Heart left ventricle (tissue), 16 donors: ENCODE measurements around the gene EFNA5. TPM values are rescaled to one million over a fixed set of nuclear protein-coding genes. Genes with fewer than 3 reads are reported as not detected.

Source experiments
- ATAC-seq, 4 donors: fragments of 200-7000 bp; cut with Tn5 transposase; one replicate each; pipeline ENCODE4 v1.9.1; 2020 to 2022; ENCODE audit warnings: moderate library complexity in 4 of 4, mild to moderate bottlenecking in 3 of 4, moderate number of reproducible peaks in 1 of 4
- DNase-seq, 5 donors: peaks; one replicate each; pipeline ENCODE4 v3.0.0-alpha.2; 2020
- H3K27ac ChIP-seq, 12 donors: fragments of 200-600 bp; sonication (generic) in 4 of 12; one replicate each; pipeline versions ENCODE4 v1.5.0 to v1.8.0; 2016 to 2022; ENCODE audit warnings: mild to moderate bottlenecking in 2 of 12
- H3K27me3 ChIP-seq, 9 donors: fragments of 200-600 bp; sonication (generic) in 2 of 9; one replicate each; pipeline versions ENCODE4 v1.5.1 to v1.8.0; 2016 to 2022; ENCODE audit warnings: mild to moderate bottlenecking in 3 of 9
- H3K36me3 ChIP-seq, 9 donors: fragments of 200-600 bp; sonication (generic) in 2 of 9; one replicate each; pipeline versions ENCODE4 v1.5.0 to v1.8.0; 2018 to 2022; ENCODE audit warnings: mild to moderate bottlenecking in 2 of 9
- H3K4me1 ChIP-seq, 12 donors: fragments of 200-600 bp; sonication (generic) in 4 of 12; one replicate each; pipeline versions ENCODE4 v1.5.0 to v1.8.0; 2016 to 2022; ENCODE audit warnings: mild to moderate bottlenecking in 3 of 12
- H3K4me3 ChIP-seq, 12 donors: fragments of 200-600 bp; sonication (generic) in 4 of 12; one replicate each; pipeline versions ENCODE4 v1.5.0 to v1.8.0; 2017 to 2022; ENCODE audit warnings: mild to moderate bottlenecking in 9 of 12, moderate library complexity in 4 of 12
- H3K9me3 ChIP-seq, 12 donors: fragments of 200-600 bp; sonication (generic) in 4 of 12; one replicate each; pipeline versions ENCODE4 v1.5.0 to v1.8.0; 2016 to 2022; ENCODE audit warnings: mild to moderate bottlenecking in 1 of 12
- POLR2A ChIP-seq, 2 donors: fragments of 450-650 bp; IDR thresholded peaks; one replicate each; pipeline ENCODE4 v1.6.1; 2017; ENCODE audit warnings: antibody characterized with exemption in 2 of 2, mild to moderate bottlenecking in 2 of 2, moderate library complexity in 2 of 2
- WGBS, 4 donors: extraction: QIAGEN DNeasy Blood & Tissue Kit in 2 of 4; methylation state at CpG; one replicate each; pipeline versions ENCODE4 v1.1.5 to v1.1.7; 2013 to 2018; 5-methylcytosine and 5-hydroxymethylcytosine counted together
- intact Hi-C, 10 donors: fragments of 100-400 bp; cut with DNase I; formaldehyde crosslinking; loops; one replicate each; pipeline versions ENCODE4 v1.11.1 to v1.14.2; 2022
- polyA plus RNA-seq, 2 donors: library from polyadenylated mRNA; stranded (reverse); fragments of 200-250 nt; gene quantifications; one replicate each; pipeline ENCODE4 v1.2.3, GENCODE V29; 2013
- total RNA-seq, 9 donors: library from RNA; depleted of rRNA in 2 of 9; stranded (reverse); fragments of >200 nt in 2 of 9; fragmentation: NEBNext Ultra II Directional in 3 of 9; extraction: Animal tissue kit (Norgen Biotek cat#: 25700) in 3 of 9; gene quantifications; one replicate each; pipeline versions ENCODE4 v1.1.0 to v1.2.4, GENCODE V29; 2016 to 2023
- TF ChIP-seq, protein P1 (sequence below), 12 donors: fragments of 200-600 bp; sonication (generic) in 4 of 12; IDR thresholded peaks; one replicate each; pipeline versions ENCODE4 v1.5.0 to v1.8.0; 2018 to 2022; ENCODE audit warnings: antibody characterized with exemption in 12 of 12, mild to moderate bottlenecking in 5 of 12
- donor health status: ischemic (EF 13 %, LVEDD 7.1; RV severe dilation, severe dysfunction).
- donor health status: healthy with polysubstance abuse.
- donor health status: DM: no; HTN: yes; CAD: no.
- donor health status: DM: no; HTN: no; CAD: no.
- donor health status: ischemic (EF 25% LVEDD 6.9; RV normal size, moderate dysfunction).
- donor health status: ischemic (EF 25% LVEDD 5.7; RV mildly dilated, moderate dysfunction).
- donor health status: healthy.
- donor health status: DM: yes; HTN: yes; CAD: no.
- donor health status: ischemic (EF 35%, LVEDD 5.7; RV mildly dilated, moderate dysfunction).
- donor health status: nonischemic (EF 11% LVEDD 7.7; RV severe dilation, severe dysfunction).
- donor health status: DM: yes; HTN: yes; CAD: no.
- donor health status: PGD.
- donor health status: ischemic (EF 29% LVEDD 5.4; RV normal size, mild dysfunction).
- donor health status: nonischemic (EF 23%, LVEDD 6.1; RV moderate dilation, normal function).

EFNA5 gene
- total and polyA plus RNA-seq, 11 donors: 6.1 to 58.4 (median 28.3) TPM

DNA sequence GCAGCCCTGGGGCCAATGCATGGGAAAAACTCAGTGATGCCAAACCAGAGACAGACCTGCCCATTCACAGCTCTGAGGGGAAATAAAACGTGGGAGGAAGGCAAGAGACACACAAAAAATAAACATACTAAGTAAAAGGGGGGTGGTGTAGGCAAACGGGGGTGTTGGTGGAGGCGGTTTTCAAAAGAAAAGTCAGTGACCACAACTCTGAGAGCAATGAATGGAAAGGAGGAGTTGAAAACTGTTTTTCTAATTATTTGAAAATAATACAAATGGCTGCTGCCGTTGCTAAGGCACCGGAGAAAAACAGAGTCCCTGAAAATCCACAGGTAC lies 293.5 kb downstream of the EFNA5 start:
- intact Hi-C loops: no loop called here
- H3K36me3 ChIP-seq: no peaks in the 10 kb centered on the region
- TF ChIP-seq, protein P1, sequence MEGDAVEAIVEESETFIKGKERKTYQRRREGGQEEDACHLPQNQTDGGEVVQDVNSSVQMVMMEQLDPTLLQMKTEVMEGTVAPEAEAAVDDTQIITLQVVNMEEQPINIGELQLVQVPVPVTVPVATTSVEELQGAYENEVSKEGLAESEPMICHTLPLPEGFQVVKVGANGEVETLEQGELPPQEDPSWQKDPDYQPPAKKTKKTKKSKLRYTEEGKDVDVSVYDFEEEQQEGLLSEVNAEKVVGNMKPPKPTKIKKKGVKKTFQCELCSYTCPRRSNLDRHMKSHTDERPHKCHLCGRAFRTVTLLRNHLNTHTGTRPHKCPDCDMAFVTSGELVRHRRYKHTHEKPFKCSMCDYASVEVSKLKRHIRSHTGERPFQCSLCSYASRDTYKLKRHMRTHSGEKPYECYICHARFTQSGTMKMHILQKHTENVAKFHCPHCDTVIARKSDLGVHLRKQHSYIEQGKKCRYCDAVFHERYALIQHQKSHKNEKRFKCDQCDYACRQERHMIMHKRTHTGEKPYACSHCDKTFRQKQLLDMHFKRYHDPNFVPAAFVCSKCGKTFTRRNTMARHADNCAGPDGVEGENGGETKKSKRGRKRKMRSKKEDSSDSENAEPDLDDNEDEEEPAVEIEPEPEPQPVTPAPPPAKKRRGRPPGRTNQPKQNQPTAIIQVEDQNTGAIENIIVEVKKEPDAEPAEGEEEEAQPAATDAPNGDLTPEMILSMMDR (IDR thresholded peaks at IDR 0.05): no peak
- TF ChIP-seq POLR2A (IDR thresholded peaks at IDR 0.05): no peak
- H3K4me3 ChIP-seq: no peak overlapping the region
- no peak for DNase-seq
- ATAC-seq: no peak
- no peaks in the 10 kb centered on the region for H3K9me3 ChIP-seq
- no peaks in the 10 kb centered on the region for H3K27me3 ChIP-seq
- H3K27ac ChIP-seq: no peak overlapping the region
- H3K4me1 ChIP-seq: peaks cover 0 to 13% (median 0%) of the 10 kb centered on the region in 12 donors
- WGBS, 4 donors: 83 to 89% (median 84%) methylated on average over 5 of the region's 5 CpGs

DNA sequence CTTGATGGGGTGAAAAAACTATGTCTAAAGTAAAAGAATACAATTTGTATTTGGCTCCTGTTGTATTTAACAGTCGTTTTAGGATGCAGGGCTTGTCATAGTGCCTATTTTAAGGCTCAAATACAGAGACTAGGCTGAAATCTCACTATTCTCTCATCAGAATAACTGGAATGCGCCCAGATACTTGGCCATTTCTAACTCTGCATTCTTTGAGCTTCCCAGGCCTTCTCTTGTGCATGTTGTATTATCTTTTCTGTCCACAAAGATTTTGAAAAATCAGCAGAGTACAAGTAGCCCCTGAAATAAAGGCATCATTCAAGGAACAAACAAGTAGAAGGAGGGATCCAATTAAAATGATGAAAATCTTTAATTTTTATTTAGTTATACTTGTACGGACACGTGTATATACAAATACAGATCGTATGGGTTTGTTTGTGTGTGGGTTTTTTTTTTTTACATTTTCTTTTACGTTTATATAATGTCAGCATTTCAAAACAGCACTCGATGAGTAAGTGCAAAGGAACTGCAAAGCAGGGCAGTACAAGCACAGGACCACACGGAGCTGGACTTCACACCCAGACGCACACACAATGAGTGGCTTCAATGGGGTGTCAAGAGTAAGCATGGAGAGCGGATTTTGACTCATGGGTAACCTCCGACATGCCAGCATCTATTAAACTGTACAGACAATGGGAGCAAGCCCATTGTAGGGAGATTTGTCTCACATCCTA lies 294.0 kb downstream of the EFNA5 start:
- no peaks in the 10 kb centered on the region for H3K36me3 ChIP-seq
- no peaks in the 10 kb centered on the region for H3K27me3 ChIP-seq
- H3K27ac ChIP-seq: no peak overlapping the region
- TF ChIP-seq, protein P1 (IDR thresholded peaks at IDR 0.05): no peak
- TF ChIP-seq POLR2A (IDR thresholded peaks at IDR 0.05): no peak
- H3K9me3 ChIP-seq: no peaks in the 10 kb centered on the region
- whole genome bisulfite sequencing, 4 donors: 86 to 89% (median 86%) methylated on average over 11 of the region's 11 CpGs
- intact Hi-C loops: no loop called here
- no peak for DNase-seq
- no peak overlapping the region for H3K4me3 ChIP-seq
- no peak for ATAC-seq
- H3K4me1 ChIP-seq: peaks cover 0 to 8% (median 0%) of the 10 kb centered on the region in 12 donors

DNA sequence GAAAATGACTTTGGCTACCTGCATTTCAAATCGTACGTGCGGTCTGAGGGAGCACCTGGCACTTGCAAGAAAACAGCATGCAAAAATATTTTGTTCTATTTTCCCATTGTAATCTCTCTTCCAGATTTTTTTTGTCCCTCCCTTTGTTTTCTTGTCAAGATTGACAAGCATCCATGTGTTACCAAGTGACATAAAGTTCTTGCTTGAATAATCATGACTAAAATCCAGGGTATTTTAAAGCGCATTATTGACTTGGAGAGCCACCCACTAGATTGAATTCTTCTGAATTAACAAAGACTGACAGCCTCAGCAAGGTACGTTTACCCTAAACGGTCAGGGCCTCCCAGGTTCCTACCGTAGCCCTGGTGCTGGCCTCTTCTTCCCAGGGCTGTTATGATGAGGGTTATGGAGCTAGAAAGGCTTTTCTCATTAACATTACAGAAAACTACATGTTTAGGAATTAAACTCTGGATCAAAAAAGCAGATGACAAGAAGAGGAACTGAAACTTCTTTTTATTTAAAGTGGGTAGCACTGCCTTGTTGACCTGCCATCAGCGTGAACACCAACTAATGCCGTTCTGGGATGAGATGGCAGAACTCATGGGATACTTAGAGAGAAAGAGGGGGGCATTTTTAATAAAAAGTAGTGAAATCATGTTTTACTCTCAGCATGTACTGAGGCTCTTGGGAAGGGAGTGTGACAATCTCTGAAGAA lies 297.0 kb downstream of the EFNA5 start:
- H3K27me3 ChIP-seq: no peaks in the 10 kb centered on the region

More for the DNA sequence above, 297.0 kb downstream of the EFNA5 start:
- Histone ChIP-seq H3K36me3 (no peaks in the 10 kb centered on the region), H3K27ac (no peak overlapping the region), H3K4me1 (peaks cover 0 to 4% (median 0%) of the 10 kb centered on the region in 12 donors), H3K4me3 (no peak overlapping the region), H3K9me3 (no peaks in the 10 kb centered on the region)
- ATAC-seq: no peak
- 90 to 95% (median 91%) methylated on average over 9 of the region's 9 CpGs for WGBS, 4 donors
- no peak for DNase-seq
- TF ChIP-seq, protein P1 (IDR thresholded peaks at IDR 0.05): no peak
- no peak for TF ChIP-seq POLR2A (IDR thresholded peaks at IDR 0.05)
- intact Hi-C loops: no loop called here
